ENCODE results near the gene ITGB1. TPM values are rescaled to one million over a fixed set of nuclear protein-coding genes. Genes with fewer than 3 reads are reported as not detected.
A peak's percentile ranks its signal among the peaks of the same experiment; 100 is the strongest.

The ITGB1 gene
- total and polyA plus RNA-seq, 9 of the 15 experiments (the other 6 are each of a cell fraction or from before 2014, with no cell fraction given): 40.2 to 194 (median 155) TPM

GRCh38 chr10:32980558-32981468 lies 22.8 kb upstream of the ITGB1 start (continued):
- TF ChIP-seq BACH1 (tag; IDR thresholded peaks at IDR 0.05) (0 out of 2 replicates have a peak, but pooled peaks have one; percentile 31), U2AF2 (optimal IDR thresholded peaks at IDR 0.05; ENCODE audit: low read depth, low read length) (no peak), ZBTB11 (CRISPR knock-in tag; IDR thresholded peaks at IDR 0.05) (peak in 2 of 3 experiments; percentile 74 to 96; a peak in 5 of 6 replicates)

- H3K4me3 ChIP-seq: peak overlapping the region; percentile 44
- peaks cover 22 to 26% of the 10 kb centered on the region in 2 experiments for H3K4me1 ChIP-seq (replicated peaks in 1 of 2; ENCODE audit: control insufficient read depth in 2 of 2, insufficient read depth in 2 of 2, low read length in 2 of 2)
- BruUV-seq (replicated peaks): TSS peak; percentile 32
- H3K79me2 ChIP-seq (ENCODE audit: control insufficient read depth, insufficient read depth, low read length): no peaks in the 10 kb centered on the region
- no peaks in the 10 kb centered on the region for H3K9me1 ChIP-seq (ENCODE audit: control insufficient read depth, insufficient read depth, low read length)
- WGBS (ENCODE audit: insufficient coverage, low coverage, missing lambda C conversion rate): under 1% methylated on average over 6 of the region's 6 CpGs
- peak overlapping the region; percentile 93 for H2AFZ ChIP-seq (ENCODE audit: low read depth, low read length)
- no peaks in the 10 kb centered on the region for H4K20me1 ChIP-seq (replicated peaks; ENCODE audit: control insufficient read depth, insufficient read depth, low read length)
- in situ Hi-C loops (cut with MboI) (no loop called here), intact Hi-C loops (cut with micrococcal nuclease) (loop anchor here (1.0 kb wide), 1 partner anchor 9 kb away; no protein-coding TSS in a partner anchor)
- FAIRE-seq (no peak), DNase-seq (ENCODE audit: extremely low read depth in 1 of 4, low spot score in 3 of 4) (no peak), ATAC-seq (no peak)
- peak overlapping the region; percentile 82 for H3K4me2 ChIP-seq (ENCODE audit: insufficient read depth, low read length)
- ChIA-PET POLR2A (interaction anchor here (0.9 to 1.5 kb wide), 8 partner anchors 9 to 97 kb away, joined by 3 to 9 read pairs (median 4); no protein-coding TSS in a partner anchor), CTCF (ENCODE audit: low intra/inter-chr PET ratio) (no interaction called here)
- no peaks in the 10 kb centered on the region for H3K36me3 ChIP-seq (ENCODE audit: control insufficient read depth, insufficient read depth, low read length)
- H3K27ac ChIP-seq (ENCODE audit: extremely low read depth, low read depth, low read length): peak overlapping the region; percentile 82
- H3K27me3 ChIP-seq (ENCODE audit: control insufficient read depth in 2 of 2, insufficient read depth in 2 of 2, low read length in 2 of 2): no peaks in the 10 kb centered on the region
- peak overlapping the region; percentile 62 to 91 for H3K9ac ChIP-seq (ENCODE audit: insufficient read depth in 1 of 2, low read depth in 2 of 2, low read length in 2 of 2)
- no peaks in the 10 kb centered on the region for H3K9me3 ChIP-seq (replicated peaks; ENCODE audit: control insufficient read depth, insufficient read depth, low read depth, low read length)
- TF ChIP-seq GTF2E2 (tag; IDR thresholded peaks at IDR 0.05) (no peak), ZNF707 (CRISPR knock-in tag; conservative IDR thresholded peaks at IDR 0.05) (0 out of 2 replicates have a peak, but pooled peaks have one; percentile 9), GTF2A2 (tag; IDR thresholded peaks at IDR 0.05) (no peak), THRB (CRISPR knock-in tag; conservative IDR thresholded peaks at IDR 0.05) (no peak), HSF4 (CRISPR knock-in tag; IDR thresholded peaks at IDR 0.05; ENCODE audit: borderline replicate concordance) (no peak), RBBP5 (IDR thresholded peaks at IDR 0.05; ENCODE audit: borderline replicate concordance, insufficient read depth, low read length, poor library complexity, severe bottlenecking) (no peak), BDP1 (IDR thresholded peaks at IDR 0.05; ENCODE audit: insufficient read depth, insufficient read length) (no peak), NCOA6 (IDR thresholded peaks at IDR 0.05) (no peak), SLC30A9 (CRISPR knock-in tag; IDR thresholded peaks at IDR 0.05) (no peak), MAFF (IDR thresholded peaks at IDR 0.05; ENCODE audit: low read length) (no peak), GATAD2A (IDR thresholded peaks at IDR 0.05) (no peak), GATAD2B (IDR thresholded peaks at IDR 0.05; ENCODE audit: borderline replicate concordance) (no peak), CHD1 (IDR thresholded peaks at IDR 0.05; ENCODE audit: low read length) (no peak)
Measured at GRCh38 chr10:32980242-32980557, 22.2 kb upstream of the ITGB1 start.
